Measurements from ENCODE around the gene TXNDC17.
A peak's percentile ranks its signal among the peaks of the same experiment; 100 is the strongest.

TXNDC17 gene

DNA sequence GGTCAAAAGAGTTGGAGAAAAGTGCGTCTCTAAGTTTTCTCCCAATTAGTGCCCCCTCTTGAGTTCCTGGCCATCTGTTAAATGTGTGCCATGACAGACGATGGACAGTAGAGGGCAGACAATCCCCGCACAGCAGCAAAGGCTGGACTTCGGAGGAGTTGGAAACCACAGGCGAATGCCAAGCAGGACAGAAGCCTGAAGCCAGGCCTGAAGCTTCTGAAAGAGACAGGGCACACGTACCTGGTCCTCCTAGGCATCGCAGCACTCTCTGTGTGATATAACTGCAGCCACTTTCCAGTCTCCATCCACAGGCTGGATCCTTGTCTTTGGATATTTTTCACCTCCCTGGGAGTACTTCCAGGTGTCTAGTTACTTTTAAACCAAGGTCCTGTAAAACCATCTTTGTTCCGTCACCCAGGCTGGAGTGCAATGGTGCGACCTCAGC, 25.2 kb downstream of the TXNDC17 start:
- peak; percentile 63 for DNase-seq (ENCODE audit: extremely low read depth, low read depth)
- TF ChIP-seq, protein P1, sequence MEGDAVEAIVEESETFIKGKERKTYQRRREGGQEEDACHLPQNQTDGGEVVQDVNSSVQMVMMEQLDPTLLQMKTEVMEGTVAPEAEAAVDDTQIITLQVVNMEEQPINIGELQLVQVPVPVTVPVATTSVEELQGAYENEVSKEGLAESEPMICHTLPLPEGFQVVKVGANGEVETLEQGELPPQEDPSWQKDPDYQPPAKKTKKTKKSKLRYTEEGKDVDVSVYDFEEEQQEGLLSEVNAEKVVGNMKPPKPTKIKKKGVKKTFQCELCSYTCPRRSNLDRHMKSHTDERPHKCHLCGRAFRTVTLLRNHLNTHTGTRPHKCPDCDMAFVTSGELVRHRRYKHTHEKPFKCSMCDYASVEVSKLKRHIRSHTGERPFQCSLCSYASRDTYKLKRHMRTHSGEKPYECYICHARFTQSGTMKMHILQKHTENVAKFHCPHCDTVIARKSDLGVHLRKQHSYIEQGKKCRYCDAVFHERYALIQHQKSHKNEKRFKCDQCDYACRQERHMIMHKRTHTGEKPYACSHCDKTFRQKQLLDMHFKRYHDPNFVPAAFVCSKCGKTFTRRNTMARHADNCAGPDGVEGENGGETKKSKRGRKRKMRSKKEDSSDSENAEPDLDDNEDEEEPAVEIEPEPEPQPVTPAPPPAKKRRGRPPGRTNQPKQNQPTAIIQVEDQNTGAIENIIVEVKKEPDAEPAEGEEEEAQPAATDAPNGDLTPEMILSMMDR (IDR thresholded peaks at IDR 0.05; ENCODE audit: low read depth, low read length): peak; percentile 97

DNA sequence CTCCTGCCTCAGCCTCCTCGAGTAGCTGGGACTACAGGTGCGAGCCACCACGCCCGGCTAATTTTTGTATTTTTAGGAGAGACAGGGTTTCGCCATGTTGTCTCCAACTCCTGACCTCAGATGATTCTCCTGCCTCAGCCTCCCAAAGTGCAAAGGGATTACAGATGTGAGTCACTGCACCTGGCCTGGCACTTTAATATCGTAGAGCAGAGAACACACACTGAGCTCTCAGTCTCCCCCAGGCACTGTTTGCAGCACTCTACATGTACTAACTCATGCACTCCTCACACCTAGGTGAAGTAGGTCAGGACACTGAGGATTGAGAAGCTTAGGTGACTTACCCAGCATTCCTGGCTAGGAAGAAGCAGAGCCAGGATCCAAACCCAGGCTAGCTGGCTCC, 25.7 kb downstream of the TXNDC17 start:
- TF ChIP-seq, protein P1 (IDR thresholded peaks at IDR 0.05; ENCODE audit: low read depth, low read length): no peak
- DNase-seq (ENCODE audit: extremely low read depth, low read depth): no peak

DNA sequence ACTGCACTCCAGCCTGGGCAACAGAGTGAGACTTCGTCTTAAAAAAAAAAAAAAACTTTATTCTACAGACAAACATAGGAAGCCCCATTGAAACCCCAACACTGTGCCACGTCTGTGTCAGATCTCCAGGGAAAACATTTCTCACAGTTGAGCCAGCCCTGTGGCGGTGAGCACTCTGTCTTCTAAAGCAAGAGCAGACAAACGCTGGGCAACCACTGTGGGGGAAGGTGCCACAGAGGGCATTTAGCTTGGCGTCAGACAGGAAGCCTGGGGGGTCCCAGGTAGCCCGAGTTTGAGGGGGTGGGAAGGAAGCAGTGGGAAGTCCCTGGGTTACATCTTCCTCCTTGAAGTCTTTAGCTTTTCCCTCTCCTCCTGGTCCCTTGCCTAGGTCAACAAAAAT, 26.7 kb downstream of the TXNDC17 start:
- TF ChIP-seq, protein P1 (IDR thresholded peaks at IDR 0.05; ENCODE audit: low read depth, low read length): no peak
- DNase-seq (ENCODE audit: extremely low read depth, low read depth): no peak

DNA sequence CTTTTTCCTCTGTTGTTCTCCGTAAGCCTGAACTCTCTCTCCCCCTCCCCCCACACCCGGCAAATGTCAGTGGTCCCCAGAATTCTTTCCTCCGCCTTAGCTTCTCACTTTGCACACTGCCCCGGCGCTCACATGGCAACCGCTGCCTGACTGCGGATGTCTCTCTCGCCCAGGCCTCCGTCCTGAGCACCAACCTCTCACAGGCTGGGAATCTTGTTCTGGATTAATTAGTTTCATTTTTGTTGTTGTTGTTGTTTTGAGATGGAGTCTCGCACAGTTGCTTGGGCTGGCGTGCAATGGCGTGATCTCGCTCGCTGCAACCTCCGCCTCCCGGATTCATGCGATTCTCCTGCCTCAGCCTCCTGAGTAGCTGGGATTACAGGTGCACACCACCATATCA, 27.4 kb downstream of the TXNDC17 start:
- TF ChIP-seq, protein P1 (IDR thresholded peaks at IDR 0.05; ENCODE audit: low read depth, low read length): no peak
- no peak for DNase-seq (ENCODE audit: extremely low read depth, low read depth)

DNA sequence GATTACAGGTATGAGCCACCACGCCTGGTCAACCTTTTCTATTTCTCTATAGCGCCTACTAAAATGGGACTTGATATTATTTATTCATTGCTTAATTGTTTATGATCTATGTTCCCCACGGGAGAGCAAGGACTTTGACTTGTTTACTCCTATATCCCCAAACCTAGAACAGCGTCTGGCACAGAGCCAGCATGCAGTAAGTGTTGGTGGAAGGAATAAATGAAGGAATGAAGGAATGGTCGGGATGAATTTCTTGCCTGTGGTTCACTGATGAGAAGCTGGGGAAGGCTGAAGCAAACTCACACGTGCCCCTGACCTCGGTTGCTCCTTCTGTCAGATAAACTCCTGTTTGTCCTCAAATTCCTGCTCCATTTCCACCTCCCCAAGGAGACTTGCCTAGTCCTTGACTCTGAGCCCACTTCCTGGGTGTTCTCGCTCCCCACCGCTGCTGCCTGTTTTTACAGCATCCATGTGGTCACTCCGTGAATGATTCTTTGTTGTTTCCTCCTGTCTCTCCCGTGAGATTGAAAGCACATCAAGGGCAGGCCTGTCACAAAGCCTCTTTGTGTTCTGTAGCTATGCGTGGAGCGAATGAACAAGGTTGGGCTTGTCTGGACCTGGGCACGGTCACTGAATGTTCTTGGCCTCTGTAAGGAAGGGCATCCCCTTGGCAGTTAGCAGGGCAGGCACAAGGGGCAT, 28.0 kb downstream of the TXNDC17 start:
- no peak for DNase-seq (ENCODE audit: extremely low read depth, low read depth)
- TF ChIP-seq, protein P1 (IDR thresholded peaks at IDR 0.05; ENCODE audit: low read depth, low read length): no peak

DNA sequence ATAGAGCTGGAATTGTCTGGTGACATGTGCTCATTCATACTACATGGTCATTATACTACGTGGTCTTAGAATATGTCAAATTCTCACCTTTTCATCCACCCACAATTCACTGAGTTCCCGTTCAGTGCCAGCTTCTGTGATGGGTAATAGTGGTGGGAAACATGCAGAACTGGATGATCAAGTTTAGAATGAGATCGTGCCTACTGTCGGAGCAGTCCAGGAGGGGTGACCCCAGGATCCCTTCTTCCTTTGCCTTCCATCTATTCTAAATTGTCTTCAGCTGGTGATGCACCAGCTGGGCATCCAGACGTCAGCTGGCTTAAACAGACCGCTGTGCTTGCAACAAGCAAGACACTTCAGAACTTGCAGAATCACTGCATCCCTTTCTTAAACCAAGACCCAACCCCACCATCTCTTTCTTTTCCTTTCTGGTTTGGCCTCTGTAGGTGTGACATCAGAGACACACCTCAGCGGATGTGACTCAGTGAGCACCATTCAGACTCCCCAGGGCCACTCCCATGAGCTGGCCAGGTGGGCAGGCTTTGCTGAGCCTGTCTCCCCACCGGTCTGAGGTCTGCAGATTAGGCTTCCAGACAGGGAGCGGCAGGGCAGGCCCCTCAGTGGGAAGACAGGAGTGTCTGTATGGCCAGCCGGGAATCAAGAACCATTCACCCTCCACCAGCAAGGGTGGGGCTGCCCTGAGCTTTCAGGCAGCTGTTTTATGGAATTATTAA, 28.8 kb downstream of the TXNDC17 start:
- DNase-seq (ENCODE audit: extremely low read depth, low read depth): no peak
- TF ChIP-seq, protein P1 (IDR thresholded peaks at IDR 0.05; ENCODE audit: low read depth, low read length): no peak

DNA sequence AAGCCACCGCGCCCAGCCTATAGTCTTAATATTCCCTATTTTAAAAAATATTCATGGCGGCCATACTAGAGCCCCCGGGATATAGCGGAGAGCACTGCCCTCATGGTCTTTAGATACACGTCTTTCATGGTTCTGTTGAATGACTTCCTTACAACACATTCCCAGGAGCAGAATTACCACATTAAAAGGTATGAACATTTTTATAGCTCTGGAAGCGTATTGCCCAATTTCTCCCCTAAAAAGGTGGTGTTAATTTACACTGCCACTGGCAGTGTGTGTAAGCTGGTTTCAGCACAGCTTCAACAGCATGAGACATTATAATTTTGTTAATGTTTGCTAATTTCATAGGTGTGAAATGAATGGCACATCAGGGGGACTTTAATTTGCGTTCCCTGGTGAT, 29.7 kb downstream of the TXNDC17 start:
- DNase-seq (ENCODE audit: extremely low read depth, low read depth): no peak
- TF ChIP-seq, protein P1 (IDR thresholded peaks at IDR 0.05; ENCODE audit: low read depth, low read length): no peak

Measured in AG09319 (cell line).